GM19328 (cell line): Measurements from ENCODE around the gene SMPX.

ENCODE experiments used
- ATAC-seq: cut with Tn5 transposase; IDR thresholded peaks from one replicate; pipeline ENCODE4 v1.9.1; 2021; ENCODE audit warnings: mild to moderate bottlenecking, moderate library complexity; ENCODE audit not compliant: unreplicated experiment

The SMPX gene

DNA sequence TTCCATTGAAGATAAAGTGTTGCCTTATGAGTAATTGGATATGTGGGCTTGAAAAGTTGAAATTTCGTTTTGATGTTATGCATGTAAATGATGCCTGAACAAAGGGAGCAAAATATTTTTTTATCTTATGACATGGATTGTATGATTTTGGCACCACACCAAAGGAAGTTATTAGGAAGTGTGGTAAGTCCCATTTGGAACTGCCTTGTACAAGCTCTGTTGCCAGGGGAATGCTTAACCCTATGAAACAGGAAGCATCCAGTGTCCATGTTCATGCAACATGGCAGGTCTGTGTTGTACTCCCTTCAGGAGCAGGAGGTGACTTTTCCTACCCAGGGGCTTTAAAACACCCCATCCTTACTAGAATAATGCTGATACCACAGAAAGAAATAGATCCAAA, 13.2 kb downstream of the SMPX start:
- no peak for ATAC-seq

DNA sequence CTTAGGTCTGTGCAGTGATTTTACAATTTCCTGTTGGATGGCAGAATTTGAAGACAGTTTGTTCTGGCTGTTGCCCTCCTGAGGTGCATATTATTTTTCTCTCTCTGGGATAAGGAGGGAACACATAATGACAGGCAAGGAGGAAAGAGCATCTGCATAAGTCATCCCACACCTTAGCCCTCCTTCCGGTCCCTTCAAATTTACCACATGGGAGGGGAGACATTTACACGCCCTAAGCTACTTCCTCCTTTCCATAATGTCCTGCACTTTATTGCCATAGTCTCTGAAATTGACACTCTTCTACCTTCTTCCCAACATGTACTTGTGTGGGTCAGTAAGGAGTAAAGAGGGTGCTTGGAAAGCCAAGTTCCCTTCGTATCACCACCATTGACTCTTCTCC, 13.9 kb downstream of the SMPX start:
- no peak for ATAC-seq

DNA sequence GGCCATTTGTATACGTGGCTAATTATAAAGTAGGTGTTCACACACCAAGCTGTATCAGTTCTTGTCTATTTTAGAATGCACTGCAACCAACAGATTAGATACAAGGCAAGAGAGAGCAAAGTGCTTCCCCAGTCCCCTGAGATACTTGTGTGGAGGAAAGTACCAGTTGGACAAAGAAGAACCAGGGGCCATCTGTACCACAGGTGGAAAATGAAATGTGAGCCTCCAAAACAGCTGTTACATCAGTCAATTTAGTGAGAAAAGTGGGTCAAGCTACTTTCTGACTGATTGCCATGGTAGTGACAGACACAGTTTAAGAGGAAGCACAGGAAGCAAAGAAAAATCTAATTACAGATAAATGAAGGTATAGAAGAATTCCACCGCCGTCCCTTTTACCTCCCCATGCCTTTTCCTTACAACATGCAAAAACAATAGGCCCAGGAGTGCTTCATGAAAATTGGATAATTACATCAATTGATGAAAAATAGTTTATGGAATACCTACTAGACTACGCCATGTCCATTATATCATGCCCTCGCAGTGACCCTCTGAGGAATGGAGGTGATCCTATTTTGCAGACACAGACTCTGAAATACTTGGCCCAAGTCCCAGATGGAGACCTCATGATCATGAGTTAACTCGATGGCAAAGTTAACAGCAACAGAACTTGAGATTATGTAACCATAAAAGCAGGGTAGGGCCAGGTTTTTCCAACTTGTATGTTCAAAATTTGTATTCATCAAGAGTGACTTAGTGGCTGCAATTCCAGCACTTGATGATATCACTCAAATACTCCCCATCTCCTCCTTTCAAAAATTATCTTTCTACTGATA, 15.8 kb downstream of the SMPX start:
- ATAC-seq = no peak

DNA sequence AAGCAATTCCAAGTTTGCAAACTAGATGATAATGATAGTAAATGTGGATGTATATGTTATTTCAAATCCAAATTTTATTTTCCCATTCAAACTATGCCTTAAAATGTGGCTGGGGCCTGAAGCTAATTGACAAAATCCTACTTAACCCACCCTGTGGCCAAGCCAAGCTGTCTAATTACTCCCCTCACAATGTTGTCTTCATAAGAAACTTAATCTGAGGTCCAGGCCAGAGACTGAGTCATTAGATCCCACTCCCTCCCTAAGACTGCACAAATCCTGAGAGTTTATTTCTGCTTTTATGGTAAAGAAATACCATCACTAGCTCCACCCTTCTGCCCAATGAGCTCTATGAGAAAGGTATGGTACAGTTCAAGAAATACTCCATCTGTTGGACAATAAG, 16.6 kb downstream of the SMPX start:
- no peak for ATAC-seq

DNA sequence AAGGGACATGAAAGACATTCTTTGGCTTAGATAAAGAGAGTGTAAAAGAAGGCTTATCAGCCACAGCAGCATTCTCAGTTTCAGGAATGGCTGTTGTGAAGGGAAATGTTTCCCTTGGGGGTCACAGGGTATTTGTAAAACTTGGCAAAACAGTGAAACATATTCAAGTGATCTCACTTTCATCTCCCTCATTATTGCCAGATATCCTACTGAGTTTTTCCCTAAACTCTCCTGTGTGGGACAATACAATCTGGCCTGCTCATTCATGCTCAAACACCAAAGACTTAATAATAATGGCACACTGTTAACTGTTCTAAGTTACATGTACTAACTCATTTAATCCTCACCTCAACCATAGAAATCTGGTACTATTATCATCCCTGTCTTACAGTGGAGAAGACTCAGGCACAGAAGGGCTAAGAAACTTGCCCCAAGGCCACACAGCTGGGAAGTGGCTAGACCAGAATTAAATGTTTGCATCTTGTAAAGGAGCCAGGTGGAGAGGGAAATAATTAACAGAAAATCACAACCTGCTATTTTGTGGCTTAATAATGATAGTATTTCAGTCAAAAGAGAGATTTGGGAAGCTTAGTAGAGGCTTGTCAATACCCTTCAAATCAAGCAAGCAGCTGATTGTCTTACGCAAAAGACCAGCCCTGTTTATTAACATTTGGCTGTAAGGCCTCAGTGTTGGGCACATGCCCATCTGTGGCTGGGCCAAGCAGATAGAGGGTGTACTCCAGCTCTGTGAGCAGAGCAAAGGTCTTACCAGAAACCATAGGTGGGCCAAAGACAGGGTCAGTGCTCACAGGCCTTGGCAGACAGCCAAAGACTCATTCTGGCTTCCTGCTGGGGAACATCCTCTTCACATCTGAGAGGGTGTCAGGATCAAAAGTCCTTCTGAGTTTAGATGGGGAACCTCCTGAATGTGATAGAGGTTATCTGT, 17.3 kb downstream of the SMPX start:
- no peak for ATAC-seq

DNA sequence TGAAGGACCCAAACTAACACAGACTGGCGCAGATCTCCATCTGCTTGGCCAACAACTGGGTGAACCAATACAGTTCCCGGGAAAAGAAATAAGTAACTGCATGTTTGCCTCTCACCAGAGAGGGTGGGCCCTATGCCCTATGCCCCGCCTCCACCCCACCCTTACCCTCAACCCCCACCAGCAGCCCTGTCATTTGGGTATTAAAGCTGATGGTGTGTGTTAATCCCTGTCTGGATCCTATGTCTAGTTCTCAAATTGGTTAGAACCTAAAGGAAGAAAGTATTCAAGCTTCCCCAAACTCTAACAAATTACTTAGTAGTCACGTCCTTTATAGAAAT, 19.0 kb downstream of the SMPX start:
- no peak for ATAC-seq

DNA sequence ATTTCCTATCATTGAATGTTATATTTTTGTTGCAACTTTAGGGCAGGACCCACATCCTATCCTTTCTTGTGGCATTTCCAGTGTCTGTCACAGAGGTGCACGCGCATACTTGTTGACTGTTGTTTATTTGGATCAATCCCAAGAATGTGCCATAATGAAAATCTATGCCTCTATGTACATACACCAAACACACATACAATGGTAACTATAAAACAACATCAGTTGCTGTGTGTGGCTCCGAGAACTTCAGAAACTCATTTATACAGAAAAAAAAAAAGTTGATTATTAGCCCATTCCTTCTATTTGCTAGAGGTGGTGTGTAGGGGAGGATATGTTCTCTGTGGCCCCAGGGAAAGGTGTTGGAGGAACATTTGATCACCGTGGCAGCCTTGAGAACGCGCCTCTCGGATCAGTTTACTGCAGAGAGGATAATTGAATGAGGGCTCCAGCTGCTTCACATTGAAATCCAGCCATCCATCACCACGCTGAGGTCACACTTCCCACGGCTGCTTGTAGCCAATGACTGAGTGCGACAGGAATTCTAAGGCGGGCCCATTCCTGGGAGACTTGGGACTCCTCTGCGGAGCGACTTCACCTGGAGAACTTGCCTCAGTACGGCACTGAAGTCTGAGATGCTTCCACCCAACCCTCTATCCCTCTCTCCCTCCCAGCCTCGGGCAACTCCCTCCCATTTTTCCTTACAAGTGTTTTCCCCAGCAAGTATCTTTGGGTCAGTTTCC, 19.5 kb downstream of the SMPX start:
- no peak for ATAC-seq

DNA sequence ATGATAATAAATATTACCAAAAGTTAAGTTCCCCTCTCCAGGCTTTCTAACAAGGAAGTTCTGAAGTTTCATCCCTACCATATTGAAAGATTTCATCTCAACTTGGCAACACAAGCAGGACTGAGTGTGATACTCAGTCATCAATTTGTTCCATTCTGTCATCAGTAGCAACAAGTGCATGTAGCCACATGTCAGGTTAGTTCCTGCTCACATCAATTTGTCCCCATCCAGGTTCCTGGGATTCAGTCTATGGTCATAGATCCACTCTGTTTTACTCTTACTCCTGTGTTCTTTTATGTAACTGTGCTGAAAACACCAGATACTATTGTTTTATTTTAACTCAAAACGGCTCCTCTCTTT, 22.2 kb downstream of the SMPX start:
- ATAC-seq = no peak

DNA sequence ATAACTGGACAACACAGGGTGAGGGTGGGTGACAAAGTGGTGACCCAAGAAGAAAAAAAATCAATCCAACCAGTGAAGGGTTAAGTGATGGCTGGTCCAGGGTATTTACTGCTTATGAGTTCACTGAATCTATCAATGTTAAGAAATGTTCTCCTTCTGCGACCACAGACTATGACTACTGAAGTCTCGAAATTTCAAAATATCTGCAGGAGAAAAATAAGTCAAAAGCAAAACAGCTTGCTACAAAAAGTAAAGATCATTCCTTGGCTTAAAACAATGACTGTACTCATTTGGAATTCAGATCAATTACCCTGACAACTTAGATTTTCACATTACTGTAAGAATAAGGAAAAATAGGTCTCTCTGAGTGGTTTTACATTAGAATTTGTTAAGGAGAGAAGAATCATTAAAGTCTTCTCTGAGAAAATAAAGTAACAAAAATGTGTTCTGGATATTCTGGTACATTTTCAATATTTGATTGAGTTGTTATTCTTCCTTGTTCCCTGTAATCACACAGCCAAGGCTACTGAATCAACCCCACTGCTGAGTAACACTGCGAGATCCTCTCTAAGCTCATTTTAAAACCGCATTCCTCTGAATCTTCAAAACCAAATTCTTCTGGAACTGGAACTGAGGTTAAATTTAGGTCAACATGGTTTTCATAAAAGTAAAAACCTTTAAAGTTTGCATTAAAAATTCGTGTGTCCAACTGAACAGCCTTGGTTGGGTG, 22.7 kb downstream of the SMPX start:
- ATAC-seq = no peak

DNA sequence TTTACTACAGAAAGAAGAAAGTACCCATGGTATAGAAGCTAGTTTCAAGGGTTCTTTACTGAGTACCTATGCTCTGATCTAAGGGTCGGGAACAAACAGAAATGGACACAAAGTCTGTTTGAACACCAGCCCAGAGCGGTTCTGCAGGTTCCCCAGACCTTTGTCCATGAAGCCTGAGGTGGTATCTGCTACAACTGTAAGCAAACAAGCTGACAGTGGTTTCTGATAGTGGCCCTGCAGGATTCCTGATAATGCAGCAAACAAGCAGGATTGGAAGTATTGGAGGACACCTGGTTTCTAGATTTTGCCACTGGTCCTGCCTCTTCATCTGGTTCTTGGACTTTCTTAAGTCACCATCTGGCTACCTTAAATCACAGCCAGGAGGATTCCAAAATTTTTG, 23.7 kb downstream of the SMPX start:
- no peak for ATAC-seq

DNA sequence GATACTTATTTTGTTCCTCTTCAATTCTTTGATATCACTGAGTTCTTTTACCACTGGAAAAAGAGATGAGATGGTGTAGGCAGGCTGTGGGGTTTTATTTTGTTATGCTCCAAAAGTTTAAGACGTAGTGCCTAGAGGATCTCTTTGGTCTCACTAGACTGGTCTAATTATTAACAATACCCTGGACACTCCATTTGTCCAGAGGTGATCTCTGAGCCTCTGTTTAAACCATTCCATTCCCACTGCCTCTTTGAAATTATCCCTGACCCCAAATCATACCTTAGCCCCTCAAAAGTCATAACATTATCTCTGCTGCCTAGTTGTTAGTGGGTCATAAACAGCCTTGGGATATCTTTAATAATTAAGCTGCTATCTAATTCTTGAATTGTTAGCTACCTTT, 24.2 kb downstream of the SMPX start:
- ATAC-seq = no peak

DNA sequence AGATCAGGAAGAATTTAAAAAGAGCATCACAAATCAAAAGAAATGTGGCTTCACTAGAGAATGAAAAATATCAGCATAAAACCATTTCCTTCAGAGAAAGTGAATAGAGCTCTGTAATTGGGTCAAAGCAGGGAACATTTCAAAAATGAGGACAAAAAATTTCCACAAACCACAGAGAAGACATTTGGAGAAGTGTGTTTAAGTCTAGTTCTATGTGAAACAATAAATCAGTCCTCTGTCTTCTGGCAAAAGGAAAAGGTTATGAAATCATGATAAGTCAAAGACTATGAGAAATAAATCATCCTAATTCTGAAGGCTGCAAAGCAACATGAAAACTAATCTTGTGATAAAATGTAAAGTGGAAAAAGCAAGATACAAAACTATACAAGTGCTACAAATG, 27.9 kb downstream of the SMPX start:
- no peak for ATAC-seq

DNA sequence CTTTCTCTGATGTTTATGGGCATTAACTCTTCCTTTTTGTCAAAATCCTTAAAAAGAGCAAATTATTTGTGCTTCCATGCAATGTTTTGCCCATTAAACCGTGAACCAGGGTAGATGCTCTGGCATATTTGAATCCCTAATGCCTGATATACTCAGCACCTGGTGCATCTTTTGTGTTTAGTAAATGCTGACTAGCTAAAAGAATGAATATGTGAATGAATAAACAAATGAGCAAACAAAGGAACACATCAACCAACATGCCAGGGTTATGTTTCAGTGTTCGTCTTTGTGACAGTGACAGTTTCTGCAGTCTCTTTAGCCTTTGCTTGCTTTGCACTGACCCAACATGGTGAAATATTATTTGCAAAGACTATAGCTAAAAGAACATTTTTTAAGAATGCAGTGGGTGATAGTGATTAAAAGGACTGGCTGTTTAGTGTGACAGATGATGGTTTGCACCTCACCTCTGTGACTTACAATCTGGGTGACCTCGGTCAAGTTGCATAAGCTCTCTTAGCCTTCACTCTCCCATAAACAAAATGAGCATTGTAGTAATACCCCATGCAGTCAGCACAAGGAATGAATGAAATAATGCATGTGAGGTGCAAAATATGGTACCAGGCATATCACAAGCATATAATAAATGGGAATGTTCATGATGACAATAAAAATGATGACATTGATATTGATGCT, 29.5 kb downstream of the SMPX start:
- ATAC-seq = no peak

DNA sequence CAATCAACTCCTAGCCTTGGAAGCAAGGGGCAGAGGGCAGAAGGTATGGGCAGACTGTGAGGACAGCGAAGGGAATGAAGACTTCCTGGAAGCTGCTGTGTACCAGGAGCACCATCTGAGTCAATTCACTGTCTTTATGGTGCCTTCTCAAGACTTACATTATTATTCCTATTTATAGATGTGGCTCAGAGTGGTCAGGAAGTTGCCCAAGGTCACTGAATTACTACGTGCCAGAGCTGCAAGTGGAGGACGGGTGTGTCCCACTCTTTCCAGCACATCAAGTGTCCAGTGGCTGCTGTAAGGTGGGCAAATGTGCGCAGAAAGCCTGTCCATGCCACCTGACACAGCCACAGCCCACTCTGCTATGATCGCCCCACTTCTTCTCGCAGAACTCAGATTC, 32.0 kb downstream of the SMPX start:
- no peak for ATAC-seq

DNA sequence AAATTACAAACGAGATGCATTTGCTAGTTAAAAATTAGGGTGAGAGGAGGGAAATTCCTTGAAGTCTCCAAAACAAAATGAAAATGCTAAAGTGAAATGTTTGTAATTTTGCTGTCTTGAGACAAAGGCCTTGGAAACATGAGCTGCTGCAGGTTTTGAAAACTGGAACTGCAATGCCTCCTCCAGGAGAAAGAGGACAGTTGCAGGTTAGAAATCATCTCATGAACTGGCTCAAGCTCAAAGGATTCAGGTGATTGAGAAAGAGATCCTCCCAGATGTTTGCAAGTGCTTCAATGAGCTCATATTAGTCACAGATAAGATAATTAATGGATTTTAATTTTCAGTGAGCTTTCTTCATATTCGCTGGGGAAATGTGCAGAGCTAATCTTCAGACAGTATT, 32.4 kb downstream of the SMPX start:
- ATAC-seq = no peak

DNA sequence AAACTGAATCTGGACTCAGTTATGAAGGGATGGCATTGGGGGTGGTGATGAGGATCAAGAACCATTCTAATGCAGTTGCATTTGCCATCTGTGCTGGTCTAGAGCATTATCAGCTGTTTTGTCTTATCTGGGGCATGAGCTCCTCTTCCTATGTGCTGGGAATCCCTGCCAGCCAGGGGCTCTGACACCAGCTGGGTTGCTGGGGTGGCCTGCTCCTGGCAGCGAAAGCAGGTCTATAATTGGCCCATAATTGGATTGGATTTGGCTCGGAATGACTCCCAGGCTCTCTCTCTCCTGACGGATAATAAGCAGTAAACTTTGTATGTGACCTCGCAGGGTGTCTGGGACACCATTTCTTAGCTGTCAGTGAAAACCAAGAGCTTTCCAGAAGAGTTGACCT, 34.1 kb downstream of the SMPX start:
- ATAC-seq = no peak

DNA sequence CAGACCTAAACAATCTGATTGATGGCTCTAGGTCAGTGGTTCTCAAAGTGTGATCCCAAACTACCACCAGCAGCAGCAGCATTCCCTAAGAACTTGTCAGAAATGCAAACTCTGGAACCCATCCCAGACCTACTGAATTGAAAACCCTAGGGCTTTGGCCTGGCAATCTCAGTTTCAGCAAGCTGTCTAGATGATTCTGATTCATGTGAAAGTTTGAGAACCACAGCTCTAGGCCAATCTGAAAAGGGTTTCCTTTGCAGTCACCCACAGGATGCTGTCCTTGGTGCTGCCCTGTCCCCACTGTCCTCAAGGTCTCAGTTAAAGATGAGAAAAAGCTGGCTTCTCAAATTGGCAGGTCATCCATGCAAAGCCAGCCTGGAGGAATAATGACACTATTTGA, 34.8 kb downstream of the SMPX start:
- ATAC-seq = no peak

DNA sequence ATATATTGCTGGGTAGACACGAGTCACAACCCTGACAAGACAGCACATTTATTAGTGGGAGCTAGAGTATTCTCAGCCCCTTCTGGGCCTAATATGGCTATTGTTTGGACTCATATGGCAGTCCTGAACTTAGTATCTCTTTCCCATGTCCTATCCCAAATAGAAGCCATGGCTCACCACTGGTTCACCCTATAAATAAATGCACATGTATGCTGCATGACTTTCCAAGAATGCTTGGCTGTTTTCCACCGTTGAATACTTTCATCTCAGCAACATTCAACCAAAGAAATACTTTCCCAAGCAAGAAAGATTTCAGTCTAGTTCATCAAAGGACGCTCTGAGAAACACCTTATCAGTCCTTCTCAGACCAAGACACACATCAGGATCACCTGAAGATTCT, 36.7 kb downstream of the SMPX start:
- ATAC-seq = no peak

DNA sequence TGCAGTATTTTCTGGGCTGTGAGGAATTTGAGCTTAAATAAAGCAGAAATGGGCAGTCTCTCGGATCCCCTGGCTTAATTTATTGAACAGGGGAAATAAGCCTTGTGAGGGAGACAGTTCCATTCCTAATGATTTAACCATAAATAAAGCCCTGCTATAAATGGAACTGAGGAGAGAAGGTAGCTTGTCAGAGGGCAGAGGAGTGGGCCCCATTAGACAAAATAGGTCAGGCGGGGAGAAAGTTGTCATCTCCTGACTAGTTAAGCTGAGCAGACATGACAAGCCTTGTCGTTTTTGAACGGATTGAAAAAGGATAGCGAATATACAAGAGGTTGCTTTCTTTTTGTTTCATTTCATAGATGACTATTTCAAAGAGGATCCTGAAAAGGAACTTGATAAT, 39.3 kb downstream of the SMPX start:
- ATAC-seq = no peak

DNA sequence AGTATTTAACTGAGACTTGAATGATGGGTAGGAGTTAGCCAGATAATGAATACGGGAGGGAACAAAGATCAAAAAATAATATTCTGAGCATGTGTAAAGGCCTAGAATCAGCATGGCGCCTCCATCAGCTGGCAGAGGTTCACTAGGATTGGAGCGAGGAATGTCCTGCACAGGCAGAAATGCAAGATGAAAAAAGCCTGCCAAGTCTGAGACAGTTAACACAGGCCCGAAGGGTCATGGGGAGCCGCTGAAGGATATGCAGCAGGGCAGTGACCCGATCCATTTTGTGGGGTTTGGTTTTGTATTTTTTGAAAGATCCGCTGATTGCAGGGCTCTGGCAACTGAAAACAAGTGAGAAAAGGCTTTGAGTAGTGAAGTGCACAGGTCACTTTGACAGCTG, 40.1 kb downstream of the SMPX start:
- ATAC-seq = no peak
